ENCODE results near the gene MYRIP.
"Not testable (repeated sequence)": the region's sequence is repeated elsewhere in the genome, so short reads cannot be mapped to it uniquely, and the experiment has no call there.

Gene MYRIP

DNA sequence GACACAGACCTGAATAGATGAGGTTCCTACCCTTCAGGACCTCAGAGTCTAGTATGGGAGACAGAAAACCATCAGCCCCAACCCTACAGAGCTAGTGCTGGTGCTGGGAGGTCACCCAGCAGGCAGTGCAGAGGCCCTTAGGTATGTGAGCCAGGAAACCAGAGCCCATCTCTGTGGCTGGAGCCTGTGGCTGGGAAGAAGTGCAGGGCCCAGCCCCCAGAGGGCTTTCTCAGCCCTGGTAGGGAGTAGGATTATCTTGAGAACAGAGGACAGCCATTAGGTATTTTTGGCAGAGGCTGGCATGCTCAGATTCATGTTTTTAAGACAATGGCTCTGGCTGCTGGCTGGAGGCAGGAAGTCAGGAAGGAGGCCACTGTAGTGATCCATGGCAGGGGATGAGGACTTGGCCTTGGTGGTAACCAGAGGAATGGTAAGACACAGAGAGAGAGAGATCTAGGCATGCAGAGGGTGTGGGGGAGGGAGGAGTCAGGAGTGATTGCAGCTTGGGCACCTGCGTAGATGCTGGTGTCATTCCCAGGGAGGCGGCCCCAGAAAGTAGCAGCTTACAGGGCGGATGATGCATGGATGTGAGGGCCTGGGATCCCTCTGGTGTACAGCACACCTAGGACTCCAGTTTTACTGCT, 279.2 kb downstream of the MYRIP start:
- DNase-seq: no peak

DNA sequence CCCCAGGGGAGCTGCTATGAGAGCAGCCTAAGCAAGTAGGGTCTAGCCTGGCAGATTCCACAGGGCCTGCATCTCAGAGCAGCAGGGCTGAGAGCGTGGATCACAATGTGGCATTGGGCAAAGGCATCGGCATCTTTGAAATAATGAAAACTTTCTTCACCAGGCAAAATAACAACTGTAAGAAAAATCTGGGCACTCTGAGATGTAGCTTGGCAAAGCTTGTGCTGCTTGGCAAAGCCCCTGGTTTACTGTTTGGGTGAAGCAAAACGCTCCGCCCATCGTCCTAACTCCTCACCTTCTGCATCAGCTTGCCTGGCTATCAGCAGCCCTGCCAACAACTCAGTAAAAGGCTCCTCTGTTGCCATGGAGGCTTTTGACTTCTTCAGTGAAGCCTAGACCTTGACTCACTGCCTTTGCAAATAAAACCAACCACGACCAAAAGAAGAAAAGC, 287.3 kb downstream of the MYRIP start:
- no peak for DNase-seq

- DNase-seq: no peak
Measured at GRCh38 chr3:40097131-40098117, 288.0 kb downstream of the MYRIP start.

DNA sequence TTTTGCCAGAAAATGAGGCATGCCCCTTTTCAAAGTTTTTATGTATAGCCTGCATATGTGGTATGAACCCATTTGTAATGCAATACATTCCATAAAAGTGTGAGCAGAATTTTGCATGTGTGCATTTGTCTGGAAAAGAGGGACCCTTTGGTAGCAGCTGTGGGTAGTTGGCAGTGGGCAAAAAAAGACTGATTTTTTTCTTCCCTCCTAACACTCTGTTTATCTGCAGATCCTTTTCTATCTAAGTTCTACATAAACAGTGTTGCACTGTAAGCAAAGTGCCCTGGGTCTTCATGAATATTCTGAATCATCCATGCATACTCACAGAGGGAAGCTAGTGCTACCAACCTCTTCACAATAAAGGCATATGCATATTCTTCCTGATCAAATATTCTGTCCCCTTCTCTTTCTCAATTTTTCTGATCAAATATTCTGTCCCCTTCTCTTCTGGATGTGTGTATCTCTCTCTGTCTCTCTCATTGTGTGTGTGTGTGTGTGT, 288.9 kb downstream of the MYRIP start:
- no peak for DNase-seq

GRCh38 chr3:40099871-40100270, 290.5 kb downstream of the MYRIP start:
- DNase-seq: no peak

GRCh38 chr3:40102182-40102581, 292.8 kb downstream of the MYRIP start:
- DNase-seq: no peak

DNA sequence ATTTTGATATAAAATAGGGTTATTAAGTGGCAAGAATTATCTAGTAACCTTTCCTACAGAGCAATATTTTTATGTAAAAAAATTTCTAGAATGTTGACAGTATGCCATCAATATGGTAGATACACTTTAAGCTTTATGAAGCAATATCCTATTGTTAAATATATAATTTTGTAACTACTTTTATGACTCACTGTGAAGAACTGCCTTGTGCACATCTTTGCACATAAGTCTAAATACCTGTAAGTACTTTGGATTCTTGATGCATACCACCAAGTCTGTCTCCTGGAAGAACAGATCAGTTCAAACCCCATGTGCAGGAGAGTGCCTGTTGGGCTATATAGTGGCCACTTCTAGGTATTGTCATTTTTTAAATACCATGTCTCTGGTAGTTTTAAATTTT, 294.4 kb downstream of the MYRIP start:
- no peak for DNase-seq

DNA sequence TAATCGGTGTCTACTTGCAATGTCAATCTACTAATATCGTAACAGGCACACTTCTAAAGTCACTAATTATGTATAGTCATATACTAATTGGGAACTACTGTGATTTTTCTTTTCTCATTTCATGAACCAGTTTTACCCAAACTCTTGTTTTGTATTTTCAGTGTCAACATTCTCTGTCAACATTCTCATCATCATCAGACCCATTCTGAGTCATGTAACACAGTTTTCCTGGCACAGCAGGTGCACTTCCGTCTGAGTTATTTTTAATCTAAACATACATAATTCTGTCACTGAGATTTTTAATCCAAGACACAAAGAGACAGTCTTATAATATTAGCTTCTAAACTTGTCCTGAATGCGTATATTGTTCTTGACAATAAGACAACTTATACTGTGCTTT, 295.0 kb downstream of the MYRIP start:
- no peak for DNase-seq

DNA sequence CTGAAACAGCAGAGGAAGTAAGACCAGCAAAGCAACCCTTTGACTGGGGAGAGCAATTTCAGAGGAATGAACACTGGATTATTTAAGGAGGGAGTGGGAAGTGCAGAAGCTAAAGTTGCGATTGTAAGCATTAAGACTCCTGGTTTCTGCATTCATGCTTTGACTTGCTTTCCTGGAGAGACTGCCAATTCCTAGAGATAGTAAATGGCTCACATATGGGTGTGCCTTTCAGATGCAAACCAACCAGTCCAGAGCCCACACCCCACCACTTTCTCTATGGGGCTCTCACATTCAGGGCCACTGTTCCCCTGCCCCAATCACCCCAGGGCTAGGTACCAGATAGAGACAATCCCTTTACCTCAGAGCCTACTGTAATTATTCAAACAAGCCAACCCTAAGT, 299.2 kb downstream of the MYRIP start:
- DNase-seq: no peak

- DNase-seq: no peak
Measured at GRCh38 chr3:40109641-40110490, 300.5 kb downstream of the MYRIP start.

GRCh38 chr3:40116478-40117177, 307.2 kb downstream of the MYRIP start:
- DNase-seq: no peak

GRCh38 chr3:40118091-40118490, 308.7 kb downstream of the MYRIP start:
- no peak for DNase-seq

DNA sequence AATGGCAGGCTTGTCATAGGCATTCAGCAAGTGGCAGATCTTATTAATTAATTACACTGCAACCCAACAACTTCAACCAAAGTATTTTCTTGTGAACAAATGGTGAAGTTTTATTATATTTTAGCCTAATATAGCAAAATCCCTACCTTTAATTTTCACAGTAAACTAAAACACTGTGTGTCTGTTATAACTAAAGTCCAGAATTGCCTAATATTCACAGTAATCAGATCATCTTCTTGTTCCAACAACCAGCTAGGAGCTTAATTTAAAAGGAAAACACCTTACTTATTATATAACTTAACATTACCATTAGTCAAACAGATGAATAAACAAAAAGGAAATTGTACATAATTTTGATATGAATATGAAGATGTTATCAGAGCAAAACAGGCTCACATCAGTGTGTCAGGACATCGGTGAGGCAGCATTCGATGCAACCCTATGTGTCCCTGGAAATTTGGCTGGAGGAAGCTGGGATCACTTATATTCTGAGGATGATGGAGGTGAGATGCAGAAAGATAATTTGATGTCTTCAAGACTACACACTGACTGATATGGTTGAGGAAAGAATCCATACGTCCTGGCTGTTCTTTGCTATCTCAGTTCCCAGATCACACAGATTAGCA, 310.8 kb downstream of the MYRIP start:
- no peak for DNase-seq

DNA sequence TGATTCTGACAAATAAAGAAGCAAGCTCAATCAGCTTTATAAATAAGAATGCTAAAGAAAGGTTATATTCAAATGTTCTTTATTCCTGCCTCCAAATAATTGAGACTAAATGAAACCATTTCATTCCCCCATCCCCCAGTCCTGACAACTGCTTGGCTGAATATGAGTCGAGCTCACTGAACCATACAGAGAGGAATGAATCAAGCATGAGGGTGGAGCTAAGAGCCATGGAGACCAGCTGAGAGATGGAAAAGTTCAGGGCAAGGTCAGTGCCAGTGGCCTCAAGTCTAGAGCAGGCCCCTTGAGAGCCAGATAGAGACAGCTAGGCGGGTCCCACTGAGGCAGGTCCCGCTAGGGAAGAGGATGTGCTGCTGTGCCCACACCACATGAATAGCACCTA, 311.4 kb downstream of the MYRIP start:
- no peak for DNase-seq

DNA sequence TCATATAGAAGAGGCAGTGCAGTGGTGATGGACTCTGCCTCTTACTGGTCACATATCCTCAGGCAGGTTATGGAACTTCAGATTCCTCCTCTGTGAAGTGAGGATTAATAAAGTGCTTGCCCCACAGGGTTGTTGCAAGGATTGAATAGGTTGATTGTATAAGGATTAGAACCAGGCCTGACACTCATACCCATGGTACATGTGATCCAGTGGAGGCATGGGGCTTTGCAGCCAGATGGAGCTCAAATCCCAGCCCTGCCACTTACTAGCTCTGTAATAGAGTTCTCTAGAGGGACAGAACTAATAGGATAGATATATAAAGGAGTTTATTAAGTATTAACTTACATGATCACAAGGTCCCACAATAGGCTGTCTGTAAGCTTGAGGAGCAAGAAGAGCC, 315.5 kb downstream of the MYRIP start:
- DNase-seq: no peak

GRCh38 chr3:40128166-40128565, 318.8 kb downstream of the MYRIP start:
- DNase-seq: no peak

DNA sequence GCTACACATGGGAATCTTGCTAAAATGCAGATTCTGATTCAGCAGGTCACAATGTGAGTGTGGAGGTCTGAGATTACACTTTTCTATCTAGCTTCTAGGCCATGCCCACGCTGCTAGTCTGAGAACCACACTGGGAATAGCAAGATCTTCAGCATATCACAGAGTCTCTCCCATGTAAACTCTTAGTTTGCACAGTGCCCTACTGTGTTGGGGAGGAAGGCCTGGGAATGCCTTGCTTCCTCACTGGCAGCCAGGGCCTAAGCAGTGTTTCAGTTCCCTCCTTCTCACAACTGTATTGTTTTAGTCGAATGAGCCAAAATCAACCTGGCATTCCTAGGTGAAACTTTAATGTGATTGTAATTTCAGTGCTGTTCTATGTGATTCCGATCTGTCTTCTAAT, 320.1 kb downstream of the MYRIP start:
- DNase-seq: no peak

DNA sequence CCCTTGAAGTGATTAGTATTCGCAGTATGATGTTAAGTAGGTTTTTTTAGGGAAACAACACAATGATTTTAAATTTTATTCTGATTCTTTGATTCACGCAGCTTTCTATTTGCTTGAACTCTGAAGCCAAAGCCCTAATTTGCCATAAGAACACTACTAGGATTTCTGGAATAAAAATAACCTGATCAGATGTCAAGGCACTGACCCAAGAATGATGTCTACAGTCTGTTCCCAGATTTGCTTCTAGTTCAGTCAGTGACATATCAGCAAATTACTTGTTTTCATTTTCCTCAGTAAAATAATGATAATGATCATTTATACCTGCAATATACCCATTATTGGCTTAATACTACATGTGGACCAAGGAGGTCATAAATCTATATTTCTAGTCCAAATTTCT, 320.6 kb downstream of the MYRIP start:
- no peak for DNase-seq

DNA sequence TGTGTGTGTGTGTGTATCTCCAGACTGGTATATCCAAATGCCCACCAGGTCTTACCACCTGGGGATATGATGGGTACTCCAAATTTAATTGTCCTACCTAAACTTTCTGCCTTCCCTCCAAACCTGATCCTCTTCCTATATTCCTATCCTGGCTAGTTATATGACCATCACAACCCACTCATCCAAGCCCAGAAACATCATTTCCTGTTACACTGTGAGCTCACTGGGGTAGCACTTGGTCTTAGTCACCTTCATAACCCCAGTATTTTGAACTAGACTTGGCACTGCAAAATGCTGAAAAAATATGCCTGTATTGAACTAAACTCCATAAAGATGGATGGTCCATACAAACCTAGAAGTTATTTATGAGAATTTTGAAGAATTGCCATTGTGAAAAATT, 321.3 kb downstream of the MYRIP start:
- DNase-seq: no peak

GRCh38 chr3:40133886-40134575, 324.6 kb downstream of the MYRIP start:
- DNase-seq: not testable (repeated sequence)

DNA sequence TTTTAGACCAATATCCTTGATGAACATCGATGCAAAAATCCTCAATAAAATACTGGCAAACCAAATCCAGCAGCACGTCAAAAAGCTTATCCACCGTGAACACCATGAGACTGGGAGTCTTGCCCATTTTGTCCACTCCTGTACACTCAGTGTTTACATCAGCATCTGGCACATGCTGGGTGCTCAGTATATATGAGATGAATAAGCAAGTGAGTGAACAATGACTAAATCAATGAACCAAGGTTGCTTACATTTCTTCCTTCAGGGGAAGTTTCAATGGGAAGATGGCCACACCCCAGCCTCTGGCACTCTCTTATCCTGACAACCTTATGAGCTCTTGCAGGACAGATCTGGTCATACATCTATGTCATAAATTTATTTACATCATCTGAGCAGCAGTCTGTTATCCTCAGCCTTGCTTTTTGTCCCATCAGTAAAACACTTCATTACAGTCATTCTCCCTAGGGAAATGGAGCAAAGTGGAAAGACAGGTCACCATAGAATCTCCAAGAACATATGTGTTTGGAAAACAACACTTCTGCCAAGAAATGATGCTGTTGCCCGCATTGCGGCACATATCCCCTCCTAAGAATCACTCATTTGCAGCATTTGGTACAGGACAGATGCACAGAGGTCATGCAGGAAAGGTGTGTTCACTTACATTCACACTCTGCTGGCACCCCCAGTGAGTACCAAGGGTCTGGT, 328.3 kb downstream of the MYRIP start:
- no peak for DNase-seq
